ENCODE results near the gene SNAI1.

Gene SNAI1

DNA sequence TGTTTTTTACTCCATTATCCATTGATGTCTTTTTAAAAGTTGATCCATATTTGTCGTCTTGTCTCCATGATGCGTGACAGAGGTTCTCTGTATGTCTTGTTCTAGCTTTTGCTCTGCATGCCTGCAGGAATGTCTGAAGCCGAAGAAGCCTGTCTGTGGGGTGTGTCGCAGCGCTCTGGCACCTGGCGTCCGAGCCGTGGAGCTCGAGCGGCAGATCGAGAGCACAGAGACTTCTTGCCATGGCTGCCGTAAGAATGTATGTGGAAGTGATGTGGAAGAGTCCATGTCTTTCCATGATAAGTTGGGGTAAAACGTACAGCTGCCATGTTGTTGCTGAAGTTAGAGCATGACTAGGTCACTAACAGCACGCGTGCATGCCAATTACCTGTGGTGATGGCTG is 41.3 kb upstream of the SNAI1 start:
- Histone ChIP-seq H3K4me1 (ENCODE audit: control extremely low read depth in 1 of 4, control insufficient read depth in 4 of 4, insufficient read depth in 4 of 4, low read length in 3 of 4) (peaks cover 19 to 24% (median 22%) of the 10 kb centered on the region in 4 experiments), H3K9me3 (ENCODE audit: control extremely low read depth in 1 of 5, control insufficient read depth in 4 of 5, insufficient read depth in 2 of 5, low read depth in 1 of 5, low read length in 4 of 5) (no peaks in the 10 kb centered on the region), H3K4me3 (ENCODE audit: control insufficient read depth in 1 of 7, extremely low read depth in 1 of 7, insufficient read depth in 4 of 7, low read depth in 2 of 7, low read length in 6 of 7) (no peak overlapping the region), H3K27ac (ENCODE audit: insufficient read depth in 1 of 2, low read depth in 1 of 2, low read length in 2 of 2, poor library complexity in 1 of 2, severe bottlenecking in 2 of 2) (no peak overlapping the region), H3K27me3 (replicated peaks in 2 of 5; ENCODE audit: control insufficient read depth in 4 of 5, insufficient read depth in 5 of 5, low read length in 4 of 5) (no peaks in the 10 kb centered on the region), H3K36me3 (ENCODE audit: control insufficient read depth in 4 of 4, insufficient read depth in 4 of 4, low read length in 3 of 4) (peaks cover 29 to 70% (median 41%) of the 10 kb centered on the region in 4 experiments)
- 97% methylated on average over 15 of the region's 15 CpGs for WGBS (ENCODE audit: insufficient coverage)
- CTCF ChIA-PET, result interaction anchor here (0.7 kb wide), 1 partner anchor 12 kb away, joined by 3 read pairs; no protein-coding TSS in a partner anchor
- no peak for DNase-seq
- POLR2A ChIA-PET, result no interaction called here

DNA sequence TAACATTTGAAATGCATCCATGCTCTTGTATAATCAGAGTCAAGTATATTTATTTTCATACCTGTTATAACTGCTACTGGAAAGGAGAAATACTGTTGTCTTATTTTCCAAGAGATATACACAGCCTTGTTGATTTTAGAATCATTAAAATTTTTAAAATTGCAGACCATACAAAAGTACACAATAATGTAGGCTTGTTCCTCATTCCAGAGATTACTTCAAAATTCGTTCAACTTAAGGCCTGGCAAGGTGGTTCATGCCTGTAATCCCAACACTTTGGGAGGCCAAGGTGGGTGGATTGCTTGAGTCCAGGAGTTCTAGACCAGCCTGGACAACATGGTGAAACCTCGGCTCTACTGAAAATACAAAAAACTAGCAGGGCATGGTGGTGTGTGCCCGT is 40.5 kb upstream of the SNAI1 start:
- H3K9me3 ChIP-seq (ENCODE audit: control extremely low read depth in 1 of 5, control insufficient read depth in 4 of 5, insufficient read depth in 2 of 5, low read depth in 1 of 5, low read length in 4 of 5), result no peaks in the 10 kb centered on the region
- WGBS (ENCODE audit: insufficient coverage), result 92% methylated on average over 3 of the region's 3 CpGs
- no peak overlapping the region for H3K4me3 ChIP-seq (ENCODE audit: control insufficient read depth in 1 of 7, extremely low read depth in 1 of 7, insufficient read depth in 4 of 7, low read depth in 2 of 7, low read length in 6 of 7)
- no peaks in the 10 kb centered on the region for H3K27me3 ChIP-seq (replicated peaks in 2 of 5; ENCODE audit: control insufficient read depth in 4 of 5, insufficient read depth in 5 of 5, low read length in 4 of 5)
- ChIA-PET POLR2A (no interaction called here), CTCF (no interaction called here)
- peaks cover 16 to 17% (median 16%) of the 10 kb centered on the region in 4 experiments for H3K4me1 ChIP-seq (ENCODE audit: control extremely low read depth in 1 of 4, control insufficient read depth in 4 of 4, insufficient read depth in 4 of 4, low read length in 3 of 4)
- no peak for DNase-seq
- peaks cover 33 to 76% (median 44%) of the 10 kb centered on the region in 4 experiments for H3K36me3 ChIP-seq (ENCODE audit: control insufficient read depth in 4 of 4, insufficient read depth in 4 of 4, low read length in 3 of 4)
- no peak overlapping the region for H3K27ac ChIP-seq (ENCODE audit: insufficient read depth in 1 of 2, low read depth in 1 of 2, low read length in 2 of 2, poor library complexity in 1 of 2, severe bottlenecking in 2 of 2)

DNA sequence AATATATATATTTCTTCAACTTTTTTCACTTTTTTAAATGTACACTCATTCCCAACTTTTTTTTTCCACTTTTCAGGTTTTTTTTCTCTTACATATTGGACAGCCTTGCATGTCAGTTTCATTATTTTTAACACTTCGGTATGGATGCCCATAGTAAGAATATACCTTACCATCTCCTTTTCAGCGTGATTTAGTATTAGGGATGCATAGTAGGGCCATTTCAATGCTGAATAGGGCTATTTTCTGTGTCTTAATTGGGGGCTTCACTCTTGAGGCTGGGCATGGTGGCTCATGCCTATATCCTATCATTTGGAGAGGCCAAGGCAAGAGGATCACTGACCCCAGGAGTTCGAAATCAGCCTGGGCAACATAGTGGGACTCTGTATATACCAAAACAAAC is 39.8 kb upstream of the SNAI1 start:
- Histone ChIP-seq H3K4me1 (ENCODE audit: control extremely low read depth in 1 of 4, control insufficient read depth in 4 of 4, insufficient read depth in 4 of 4, low read length in 3 of 4) (peaks cover 9 to 10% (median 10%) of the 10 kb centered on the region in 4 experiments), H3K9me3 (ENCODE audit: control extremely low read depth in 1 of 5, control insufficient read depth in 4 of 5, insufficient read depth in 2 of 5, low read depth in 1 of 5, low read length in 4 of 5) (no peaks in the 10 kb centered on the region), H3K4me3 (ENCODE audit: control insufficient read depth in 1 of 7, extremely low read depth in 1 of 7, insufficient read depth in 4 of 7, low read depth in 2 of 7, low read length in 6 of 7) (no peak overlapping the region), H3K27ac (ENCODE audit: insufficient read depth in 1 of 2, low read depth in 1 of 2, low read length in 2 of 2, poor library complexity in 1 of 2, severe bottlenecking in 2 of 2) (no peak overlapping the region), H3K27me3 (replicated peaks in 2 of 5; ENCODE audit: control insufficient read depth in 4 of 5, insufficient read depth in 5 of 5, low read length in 4 of 5) (no peaks in the 10 kb centered on the region), H3K36me3 (ENCODE audit: control insufficient read depth in 4 of 4, insufficient read depth in 4 of 4, low read length in 3 of 4) (peaks cover 34 to 78% (median 45%) of the 10 kb centered on the region in 4 experiments)
- ChIA-PET CTCF (interaction anchor here (0.7 to 1.3 kb wide), 4 partner anchors 25 to 133 kb away, joined by 3 to 4 read pairs (median 3); no protein-coding TSS in a partner anchor), POLR2A (no interaction called here)
- DNase-seq, result no peak
- no CpG with 5 or more reads among the region's 3 CpGs for WGBS (ENCODE audit: insufficient coverage)

DNA sequence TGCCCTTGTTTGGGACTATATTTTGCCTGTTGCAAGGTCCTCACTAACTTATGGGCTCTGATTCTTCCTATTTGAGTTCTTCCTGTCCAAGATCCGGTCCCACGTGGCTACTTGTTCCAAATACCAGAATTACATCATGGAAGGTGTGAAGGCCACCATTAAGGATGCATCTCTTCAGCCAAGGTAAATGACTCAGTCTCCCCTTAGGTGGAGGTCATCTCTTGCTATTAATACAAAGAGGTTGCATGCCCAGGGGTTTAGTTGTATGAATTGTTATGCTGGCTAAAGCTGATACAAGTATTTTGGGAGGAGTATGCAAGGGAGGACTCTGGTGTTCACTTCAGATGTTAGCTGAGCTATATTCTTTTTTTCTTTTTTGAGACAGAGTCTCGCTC is 37.5 kb upstream of the SNAI1 start:
- no peak for DNase-seq
- Histone ChIP-seq H3K4me3 (ENCODE audit: control insufficient read depth in 1 of 7, extremely low read depth in 1 of 7, insufficient read depth in 4 of 7, low read depth in 2 of 7, low read length in 6 of 7) (no peak overlapping the region), H3K4me1 (ENCODE audit: control extremely low read depth in 1 of 4, control insufficient read depth in 4 of 4, insufficient read depth in 4 of 4, low read length in 3 of 4) (no peaks in the 10 kb centered on the region), H3K36me3 (ENCODE audit: control insufficient read depth in 4 of 4, insufficient read depth in 4 of 4, low read length in 3 of 4) (peaks cover 34 to 78% (median 60%) of the 10 kb centered on the region in 4 experiments), H3K27ac (ENCODE audit: insufficient read depth in 1 of 2, low read depth in 1 of 2, low read length in 2 of 2, poor library complexity in 1 of 2, severe bottlenecking in 2 of 2) (no peak overlapping the region), H3K9me3 (ENCODE audit: control extremely low read depth in 1 of 5, control insufficient read depth in 4 of 5, insufficient read depth in 2 of 5, low read depth in 1 of 5, low read length in 4 of 5) (no peaks in the 10 kb centered on the region), H3K27me3 (replicated peaks in 2 of 5; ENCODE audit: control insufficient read depth in 4 of 5, insufficient read depth in 5 of 5, low read length in 4 of 5) (no peaks in the 10 kb centered on the region)
- POLR2A ChIA-PET, result no interaction called here
- 79% methylated on average over 2 of the region's 3 CpGs for WGBS (ENCODE audit: insufficient coverage)
- CTCF ChIA-PET, result interaction anchor here (2.6 kb wide), 1 partner anchor 8 kb away, joined by 12 read pairs; the partner anchor contains the start of gene RNF114

- Histone ChIP-seq H3K9me3 (ENCODE audit: control extremely low read depth in 1 of 5, control insufficient read depth in 4 of 5, insufficient read depth in 2 of 5, low read depth in 1 of 5, low read length in 4 of 5) (no peaks in the 10 kb centered on the region), H3K4me3 (ENCODE audit: control insufficient read depth in 1 of 7, extremely low read depth in 1 of 7, insufficient read depth in 4 of 7, low read depth in 2 of 7, low read length in 6 of 7) (no peak overlapping the region), H3K27me3 (replicated peaks in 2 of 5; ENCODE audit: control insufficient read depth in 4 of 5, insufficient read depth in 5 of 5, low read length in 4 of 5) (no peaks in the 10 kb centered on the region), H3K36me3 (ENCODE audit: control insufficient read depth in 4 of 4, insufficient read depth in 4 of 4, low read length in 3 of 4) (peaks cover 39 to 82% (median 62%) of the 10 kb centered on the region in 4 experiments), H3K27ac (ENCODE audit: insufficient read depth in 1 of 2, low read depth in 1 of 2, low read length in 2 of 2, poor library complexity in 1 of 2, severe bottlenecking in 2 of 2) (no peak overlapping the region), H3K4me1 (ENCODE audit: control extremely low read depth in 1 of 4, control insufficient read depth in 4 of 4, insufficient read depth in 4 of 4, low read length in 3 of 4) (no peaks in the 10 kb centered on the region)
- ChIA-PET CTCF (interaction anchor here (1.8 to 2.6 kb wide), 2 partner anchors 8 to 33 kb away, joined by 4 to 12 read pairs; partner anchors contain the start of gene RNF114), POLR2A (no interaction called here)
- WGBS (ENCODE audit: insufficient coverage), result no CpG with 5 or more reads among the region's 10 CpGs
- no peak for DNase-seq
Measured at GRCh38 chr20:49945701-49946477, 36.9 kb upstream of the SNAI1 start.

GRCh38 chr20:49948178-49948577 is 34.6 kb upstream of the SNAI1 start:
- ChIA-PET CTCF (no interaction called here), POLR2A (no interaction called here)
- peaks cover 36 to 84% (median 61%) of the 10 kb centered on the region in 4 experiments for H3K36me3 ChIP-seq (ENCODE audit: control insufficient read depth in 4 of 4, insufficient read depth in 4 of 4, low read length in 3 of 4)
- no peak overlapping the region for H3K4me3 ChIP-seq (ENCODE audit: control insufficient read depth in 1 of 7, extremely low read depth in 1 of 7, insufficient read depth in 4 of 7, low read depth in 2 of 7, low read length in 6 of 7)
- DNase-seq, result no peak
- no peaks in the 10 kb centered on the region for H3K9me3 ChIP-seq (ENCODE audit: control extremely low read depth in 1 of 5, control insufficient read depth in 4 of 5, insufficient read depth in 2 of 5, low read depth in 1 of 5, low read length in 4 of 5)
- no peak overlapping the region for H3K27ac ChIP-seq (ENCODE audit: insufficient read depth in 1 of 2, low read depth in 1 of 2, low read length in 2 of 2, poor library complexity in 1 of 2, severe bottlenecking in 2 of 2)
- no peaks in the 10 kb centered on the region for H3K27me3 ChIP-seq (replicated peaks in 2 of 5; ENCODE audit: control insufficient read depth in 4 of 5, insufficient read depth in 5 of 5, low read length in 4 of 5)
- H3K4me1 ChIP-seq (ENCODE audit: control extremely low read depth in 1 of 4, control insufficient read depth in 4 of 4, insufficient read depth in 4 of 4, low read length in 3 of 4), result no peaks in the 10 kb centered on the region
- 100% methylated on average over 1 of the region's 3 CpGs for WGBS (ENCODE audit: insufficient coverage)

DNA sequence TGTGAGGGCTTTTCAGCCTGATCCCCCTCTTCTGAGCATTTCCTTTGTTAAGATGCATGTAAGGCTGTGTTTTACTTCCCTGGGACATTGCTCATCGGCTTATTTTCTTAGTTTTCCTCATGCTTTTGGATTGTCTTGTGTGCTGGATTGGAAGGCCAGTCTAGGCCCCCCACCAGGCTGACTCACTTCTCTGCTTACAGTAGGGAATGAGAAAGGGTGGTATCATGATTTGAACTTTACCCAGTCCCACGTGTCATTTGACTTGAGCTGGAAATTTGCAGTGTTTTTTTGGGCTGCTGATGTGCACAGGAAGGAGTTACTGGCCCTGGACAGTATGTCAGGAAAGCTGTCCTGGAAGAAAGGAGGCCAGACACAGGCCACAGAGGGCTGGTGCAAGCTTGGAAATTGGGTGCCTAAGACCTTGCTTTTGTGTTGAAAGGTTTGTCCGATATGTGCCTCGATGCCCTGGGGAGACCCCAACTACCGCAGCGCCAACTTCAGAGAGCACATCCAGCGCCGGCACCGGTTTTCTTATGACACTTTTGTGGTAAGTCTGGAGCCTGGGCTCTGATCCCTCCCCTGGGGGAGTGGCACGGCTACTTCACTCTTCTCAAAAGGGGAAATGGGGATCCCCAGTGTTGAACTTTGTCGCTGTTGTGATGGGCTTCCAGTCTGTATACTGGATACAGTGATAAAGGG is 33.8 kb upstream of the SNAI1 start:
- ChIA-PET CTCF (interaction anchor here (0.6 kb wide), 1 partner anchor 34 kb away, joined by 3 read pairs; no protein-coding TSS in a partner anchor), POLR2A (no interaction called here)
- no peaks in the 10 kb centered on the region for H3K4me1 ChIP-seq (ENCODE audit: control extremely low read depth in 1 of 4, control insufficient read depth in 4 of 4, insufficient read depth in 4 of 4, low read length in 3 of 4)
- H3K9me3 ChIP-seq (ENCODE audit: control extremely low read depth in 1 of 5, control insufficient read depth in 4 of 5, insufficient read depth in 2 of 5, low read depth in 1 of 5, low read length in 4 of 5), result no peaks in the 10 kb centered on the region
- DNase-seq, result no peak
- peaks cover 36 to 89% (median 65%) of the 10 kb centered on the region in 4 experiments for H3K36me3 ChIP-seq (ENCODE audit: control insufficient read depth in 4 of 4, insufficient read depth in 4 of 4, low read length in 3 of 4)
- WGBS (ENCODE audit: insufficient coverage), result 93% methylated on average over 4 of the region's 11 CpGs
- H3K27ac ChIP-seq (ENCODE audit: insufficient read depth in 1 of 2, low read depth in 1 of 2, low read length in 2 of 2, poor library complexity in 1 of 2, severe bottlenecking in 2 of 2), result no peak overlapping the region
- H3K27me3 ChIP-seq (replicated peaks in 2 of 5; ENCODE audit: control insufficient read depth in 4 of 5, insufficient read depth in 5 of 5, low read length in 4 of 5), result no peaks in the 10 kb centered on the region
- H3K4me3 ChIP-seq (ENCODE audit: control insufficient read depth in 1 of 7, extremely low read depth in 1 of 7, insufficient read depth in 4 of 7, low read depth in 2 of 7, low read length in 6 of 7), result no peak overlapping the region
